Neural cell (in vitro differentiated cells): ENCODE measurements around the gene DMBT1. TPM values are rescaled to one million over a fixed set of nuclear protein-coding genes. Genes with fewer than 3 reads are reported as not detected.

Experiments used
- H2AFZ ChIP-seq: fragments of 200-600, 300-800 bp; sonication (generic), shearing (Covaris generic); 2 replicates; pipeline ENCODE4 v1.6.0; 2014; ENCODE audit warnings: low read depth, mild to moderate bottlenecking, antibody characterized with exemption, low read length, moderate library complexity
- H3F3A ChIP-seq: fragments of 200-600 bp; shearing (Covaris generic); 2 replicates; pipeline ENCODE4 v1.6.1; 2016; ENCODE audit warnings: mild to moderate bottlenecking, moderate library complexity, mixed read lengths, antibody characterized with exemption, low read length; ENCODE audit not compliant: insufficient read depth, poor library complexity, severe bottlenecking
- H3K27ac ChIP-seq: fragments of 200-600, 300-800 bp; sonication (generic), shearing (Covaris generic); 2 replicates; pipeline ENCODE4 v1.5.1; 2014; ENCODE audit warnings: mild to moderate bottlenecking, low read length, moderate library complexity
- H3K27me3 ChIP-seq: fragments of 300-800, 200-600 bp; sonication (generic), shearing (Covaris generic); 2 replicates; pipeline ENCODE4 v1.6.0; 2014; ENCODE audit warnings: mild to moderate bottlenecking, low read depth, low read length, moderate library complexity; ENCODE audit not compliant: insufficient read depth
- H3K36me3 ChIP-seq: fragments of 300-800, 200-600 bp; sonication (generic), shearing (Covaris generic); 2 replicates; pipeline ENCODE4 v1.5.1; 2014; ENCODE audit warnings: mild to moderate bottlenecking, antibody characterized with exemption, low read length, moderate library complexity; ENCODE audit not compliant: insufficient read depth
- H3K4me2 ChIP-seq: fragments of 300-800, 200-600 bp; sonication (generic), shearing (Covaris generic); 2 replicates; pipeline ENCODE4 v1.6.0; 2014; ENCODE audit warnings: mild to moderate bottlenecking, low read length
- H3K4me3 ChIP-seq: fragments of 300-800, 200-600 bp; sonication (generic), shearing (Covaris generic); 2 replicates; pipeline ENCODE4 v1.5.1; 2014; ENCODE audit warnings: mild to moderate bottlenecking, low read length, moderate library complexity
- H3K79me2 ChIP-seq: fragments of 200-600 bp; shearing (Covaris generic); replicated peaks from 2 replicates; pipeline ENCODE4 v1.6.0; 2014; ENCODE audit warnings: mild to moderate bottlenecking, low read length, moderate library complexity; ENCODE audit not compliant: insufficient read depth
- H3K9ac ChIP-seq: fragments of 300-800, 200-600 bp; sonication (generic), shearing (Covaris generic); 2 replicates; pipeline ENCODE4 v1.6.1; 2016; ENCODE audit warnings: mild to moderate bottlenecking, low read length, mixed read lengths
- H3K9me2 ChIP-seq: fragments of 200-600 bp; shearing (Covaris generic); 2 replicates; pipeline ENCODE4 v1.6.1; 2016; ENCODE audit warnings: mild to moderate bottlenecking, low read length, mixed read lengths; ENCODE audit not compliant: insufficient read depth
- H3K9me3 ChIP-seq: fragments of 200-600, 300-800 bp; sonication (generic), shearing (Covaris generic); 2 replicates; pipeline ENCODE4 v1.6.1; 2016; ENCODE audit warnings: mild to moderate bottlenecking, mixed run types, low read length, moderate library complexity, mixed read lengths
- H4K20me1 ChIP-seq: fragments of 200-600 bp; shearing (Covaris generic); 2 replicates; pipeline ENCODE4 v1.6.1; 2016; ENCODE audit warnings: mild to moderate bottlenecking, mixed run types; ENCODE audit not compliant: insufficient read depth
- EP300 ChIP-seq: fragments of 450-650 bp; conservative IDR thresholded peaks from 2 replicates; pipeline ENCODE4 v1.6.1; 2014; ENCODE audit warnings: antibody characterized with exemption, mild to moderate bottlenecking, moderate library complexity; ENCODE audit not compliant: poor library complexity, severe bottlenecking
- EZH2 ChIP-seq: fragments of 200-600, 300-800 bp; shearing (Covaris generic), sonication (generic); IDR thresholded peaks from 2 replicates; pipeline ENCODE4 v1.6.1; 2014; ENCODE audit warnings: antibody characterized with exemption, low read length, borderline replicate concordance, mild to moderate bottlenecking; ENCODE audit not compliant: insufficient read depth, poor library complexity, severe bottlenecking
- MXI1 ChIP-seq: fragments of 450-650 bp; conservative IDR thresholded peaks from 2 replicates; pipeline ENCODE4 v1.6.1; 2014; ENCODE audit warnings: antibody characterized with exemption, mild to moderate bottlenecking; ENCODE audit not compliant: poor library complexity, severe bottlenecking
- POLR2AphosphoS5 ChIP-seq: IDR thresholded peaks from 2 replicates; pipeline ENCODE4 v1.6.1; 2012
- RAD21 ChIP-seq: fragments of 450-650 bp; conservative IDR thresholded peaks from 2 replicates; pipeline ENCODE4 v1.6.1; 2014; ENCODE audit warnings: antibody characterized with exemption, mild to moderate bottlenecking, moderate library complexity
- TAF1 ChIP-seq: IDR thresholded peaks from 2 replicates; pipeline ENCODE4 v1.6.1; 2012; ENCODE audit warnings: low read depth
- polyA plus RNA-seq: library from polyadenylated mRNA; depleted of rRNA; stranded (reverse); fragments of >200 nt; gene quantifications from 2 replicates; pipeline ENCODE4 v1.2.3, GENCODE V29; 2014
- TF ChIP-seq, protein P1 (sequence below): IDR thresholded peaks from 2 replicates; pipeline ENCODE4 v1.6.1; 2012; ENCODE audit warnings: borderline replicate concordance
- TF ChIP-seq, protein P2 (sequence below): fragments of 450-650 bp; IDR thresholded peaks from 2 replicates; pipeline ENCODE4 v1.5.1; 2014; ENCODE audit warnings: antibody characterized with exemption, mild to moderate bottlenecking, moderate library complexity; ENCODE audit not compliant: poor library complexity, severe bottlenecking

DMBT1 gene
- polyA plus RNA-seq, 1 donor from 2014 or later = not detected

DNA sequence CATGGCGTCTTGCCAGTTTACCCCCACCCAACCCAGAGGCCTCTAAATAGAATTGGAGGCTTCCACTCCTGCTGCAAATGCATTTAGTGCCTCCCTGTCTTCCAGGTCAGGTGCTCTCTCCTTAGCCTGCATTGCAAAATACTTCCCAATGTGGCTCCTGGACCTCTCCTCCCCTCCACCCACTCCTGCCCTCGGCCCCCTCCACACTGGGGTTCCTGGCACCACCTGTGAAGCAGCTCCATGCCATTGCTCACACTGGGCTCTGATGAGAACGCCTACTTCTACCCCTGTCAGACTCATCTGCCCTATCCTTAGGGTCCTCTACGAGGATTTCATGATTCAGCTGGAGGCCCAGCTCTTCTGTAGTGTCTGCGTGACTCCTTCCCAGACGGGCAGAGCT is 101.7 kb downstream of the DMBT1 start:
- TF ChIP-seq MXI1 (no peak), EP300 (no peak)
- Histone ChIP-seq H3K36me3 (no peaks in the 10 kb centered on the region), H2AFZ (no peak overlapping the region), H3K27ac (no peak overlapping the region), H3K9me2 (no peaks in the 10 kb centered on the region), H3K9me3 (no peaks in the 10 kb centered on the region), H3K4me2 (no peak overlapping the region), H3K9ac (no peak overlapping the region), H4K20me1 (no peaks in the 10 kb centered on the region), H3K4me3 (no peak overlapping the region), H3K27me3 (no peaks in the 10 kb centered on the region), H3K79me2 (no peaks in the 10 kb centered on the region), H3F3A (no peaks in the 10 kb centered on the region)

DNA sequence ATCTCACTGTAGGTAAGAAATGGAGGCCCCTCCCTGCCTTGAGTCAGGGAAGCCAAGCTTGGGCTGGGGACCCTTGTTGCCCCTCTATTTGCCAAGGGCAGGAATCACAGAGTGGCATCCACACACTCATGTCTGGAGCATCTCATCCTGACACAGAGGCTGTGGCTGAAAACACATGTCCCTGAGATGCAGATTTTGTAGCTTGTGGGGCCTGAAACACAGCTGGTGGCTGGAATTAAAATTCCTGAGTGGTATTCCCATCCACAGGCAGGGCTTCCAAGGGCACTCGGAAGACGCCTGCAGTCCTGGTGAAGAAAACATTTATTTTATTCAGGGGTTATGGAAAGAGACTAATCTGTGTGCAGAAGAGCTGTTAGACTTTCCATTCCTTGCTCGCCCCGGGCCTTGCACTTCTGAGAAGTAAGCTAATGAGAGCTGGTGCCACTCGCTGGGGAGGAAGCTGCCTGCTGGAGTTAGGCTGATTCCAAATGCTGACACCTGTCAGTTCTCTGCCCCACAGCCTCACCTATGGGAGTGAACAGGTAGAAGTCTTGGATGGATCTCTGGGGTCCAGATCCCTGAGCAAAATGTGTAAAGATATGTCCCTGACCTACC is 103.1 kb downstream of the DMBT1 start:
- no peak overlapping the region for H3K9ac ChIP-seq

More for the DNA sequence above, 103.1 kb downstream of the DMBT1 start:
- Histone ChIP-seq H3K9me2 (no peaks in the 10 kb centered on the region), H3K4me3 (no peak overlapping the region), H3K36me3 (no peaks in the 10 kb centered on the region), H3F3A (no peaks in the 10 kb centered on the region), H3K4me2 (no peak overlapping the region), H3K27ac (no peak overlapping the region), H3K9me3 (no peaks in the 10 kb centered on the region), H4K20me1 (no peaks in the 10 kb centered on the region), H2AFZ (no peak overlapping the region), H3K79me2 (no peaks in the 10 kb centered on the region), H3K27me3 (no peaks in the 10 kb centered on the region)
- TF ChIP-seq EP300 (no peak), EZH2 (no peak), RAD21 (no peak), POLR2AphosphoS5 (no peak), TAF1 (no peak)
- TF ChIP-seq, protein P1, sequence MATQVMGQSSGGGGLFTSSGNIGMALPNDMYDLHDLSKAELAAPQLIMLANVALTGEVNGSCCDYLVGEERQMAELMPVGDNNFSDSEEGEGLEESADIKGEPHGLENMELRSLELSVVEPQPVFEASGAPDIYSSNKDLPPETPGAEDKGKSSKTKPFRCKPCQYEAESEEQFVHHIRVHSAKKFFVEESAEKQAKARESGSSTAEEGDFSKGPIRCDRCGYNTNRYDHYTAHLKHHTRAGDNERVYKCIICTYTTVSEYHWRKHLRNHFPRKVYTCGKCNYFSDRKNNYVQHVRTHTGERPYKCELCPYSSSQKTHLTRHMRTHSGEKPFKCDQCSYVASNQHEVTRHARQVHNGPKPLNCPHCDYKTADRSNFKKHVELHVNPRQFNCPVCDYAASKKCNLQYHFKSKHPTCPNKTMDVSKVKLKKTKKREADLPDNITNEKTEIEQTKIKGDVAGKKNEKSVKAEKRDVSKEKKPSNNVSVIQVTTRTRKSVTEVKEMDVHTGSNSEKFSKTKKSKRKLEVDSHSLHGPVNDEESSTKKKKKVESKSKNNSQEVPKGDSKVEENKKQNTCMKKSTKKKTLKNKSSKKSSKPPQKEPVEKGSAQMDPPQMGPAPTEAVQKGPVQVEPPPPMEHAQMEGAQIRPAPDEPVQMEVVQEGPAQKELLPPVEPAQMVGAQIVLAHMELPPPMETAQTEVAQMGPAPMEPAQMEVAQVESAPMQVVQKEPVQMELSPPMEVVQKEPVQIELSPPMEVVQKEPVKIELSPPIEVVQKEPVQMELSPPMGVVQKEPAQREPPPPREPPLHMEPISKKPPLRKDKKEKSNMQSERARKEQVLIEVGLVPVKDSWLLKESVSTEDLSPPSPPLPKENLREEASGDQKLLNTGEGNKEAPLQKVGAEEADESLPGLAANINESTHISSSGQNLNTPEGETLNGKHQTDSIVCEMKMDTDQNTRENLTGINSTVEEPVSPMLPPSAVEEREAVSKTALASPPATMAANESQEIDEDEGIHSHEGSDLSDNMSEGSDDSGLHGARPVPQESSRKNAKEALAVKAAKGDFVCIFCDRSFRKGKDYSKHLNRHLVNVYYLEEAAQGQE = no peak
- TF ChIP-seq, protein P2, sequence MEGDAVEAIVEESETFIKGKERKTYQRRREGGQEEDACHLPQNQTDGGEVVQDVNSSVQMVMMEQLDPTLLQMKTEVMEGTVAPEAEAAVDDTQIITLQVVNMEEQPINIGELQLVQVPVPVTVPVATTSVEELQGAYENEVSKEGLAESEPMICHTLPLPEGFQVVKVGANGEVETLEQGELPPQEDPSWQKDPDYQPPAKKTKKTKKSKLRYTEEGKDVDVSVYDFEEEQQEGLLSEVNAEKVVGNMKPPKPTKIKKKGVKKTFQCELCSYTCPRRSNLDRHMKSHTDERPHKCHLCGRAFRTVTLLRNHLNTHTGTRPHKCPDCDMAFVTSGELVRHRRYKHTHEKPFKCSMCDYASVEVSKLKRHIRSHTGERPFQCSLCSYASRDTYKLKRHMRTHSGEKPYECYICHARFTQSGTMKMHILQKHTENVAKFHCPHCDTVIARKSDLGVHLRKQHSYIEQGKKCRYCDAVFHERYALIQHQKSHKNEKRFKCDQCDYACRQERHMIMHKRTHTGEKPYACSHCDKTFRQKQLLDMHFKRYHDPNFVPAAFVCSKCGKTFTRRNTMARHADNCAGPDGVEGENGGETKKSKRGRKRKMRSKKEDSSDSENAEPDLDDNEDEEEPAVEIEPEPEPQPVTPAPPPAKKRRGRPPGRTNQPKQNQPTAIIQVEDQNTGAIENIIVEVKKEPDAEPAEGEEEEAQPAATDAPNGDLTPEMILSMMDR = no peak
